Endothelial cell of umbilical vein (primary cell): Measurements from ENCODE around the gene MMP27. TPM values are rescaled to one million over a fixed set of nuclear protein-coding genes. Genes with fewer than 3 reads are reported as not detected.

ENCODE experiments used
- BruUV-seq: library from RNA; stranded (reverse); fragments of 400-500 nt; replicated peaks from 2 replicates; lab custom pipeline; 2021; lab: Mats Ljungman, UMichigan
- CTCF ChIA-PET: fragments of 300-600, 350-600 bp; sonication (Branson Sonifier 250); formaldehyde crosslinking; loops from one replicate; lab custom pipeline; 2021; ENCODE audit warnings: antibody characterized with exemption, inconsistent platforms; lab: Charles Lee
- POLR2A ChIA-PET: fragments of 300-600, 350-600 bp; sonication (Branson Sonifier 250); formaldehyde crosslinking; loops from one replicate; lab custom pipeline; 2021; ENCODE audit warnings: antibody characterized with exemption, inconsistent platforms; lab: Charles Lee
- DNase-seq: peaks from one replicate; pipeline ENCODE4 v3.0.0-alpha.2; 2011; ENCODE audit warnings: low read depth, low spot score
- FAIRE-seq: peaks from 2 replicates; lab custom pipeline; 2011; peaks lifted over from hg19 to GRCh38; lab: Jason Lieb, UNC
- H2AFZ ChIP-seq: 2 replicates; pipeline ENCODE4 v1.6.0; 2012; ENCODE audit warnings: low read depth, low read length, control low read depth, inconsistent platforms
- H3K27ac ChIP-seq: 2 replicates; pipeline ENCODE4 v1.5.1; 2011; ENCODE audit warnings: low read depth, mild to moderate bottlenecking, control low read depth, low read length, moderate library complexity; ENCODE audit not compliant: insufficient read depth
- H3K27me3 ChIP-seq, 2 experiments: 2 replicates each; pipeline versions ENCODE4 v1.6.0 to v1.6.1; 2011; ENCODE audit warnings: low read length in 2 of 2, mixed read lengths in 1 of 2; ENCODE audit not compliant: control insufficient read depth in 2 of 2, insufficient read depth in 2 of 2
- H3K36me3 ChIP-seq, 2 experiments: 2 replicates in 1 of 2; 3 replicates in 1 of 2; pipeline ENCODE4 v1.5.1; 2011; ENCODE audit warnings: low read length in 2 of 2, mild to moderate bottlenecking in 1 of 2, moderate library complexity in 1 of 2; ENCODE audit not compliant: control insufficient read depth in 2 of 2, insufficient read depth in 2 of 2; ENCODE audit errors: extremely low read depth in 1 of 2
- H3K4me1 ChIP-seq: 3 replicates; pipeline ENCODE4 v1.5.1; 2011; ENCODE audit warnings: mild to moderate bottlenecking, low read length; ENCODE audit not compliant: control insufficient read depth, insufficient read depth; ENCODE audit errors: extremely low read depth
- H3K4me2 ChIP-seq: 2 replicates; pipeline ENCODE4 v1.6.1; 2011; ENCODE audit warnings: low read length, control low read depth, mixed read lengths; ENCODE audit not compliant: insufficient read depth
- H3K4me3 ChIP-seq, 3 experiments: fragments of 200-600 bp in 1 of 3; sonication (generic), shearing (Covaris generic) in 1 of 3; replicated peaks in 1 of 3; 2 replicates each; pipeline ENCODE4 v1.5.1; 2011 to 2016; ENCODE audit warnings: control low read depth in 3 of 3, low read length in 3 of 3, mild to moderate bottlenecking in 2 of 3, inconsistent platforms in 1 of 3, low read depth in 1 of 3, moderate library complexity in 1 of 3; ENCODE audit not compliant: insufficient read depth in 1 of 3
- H3K79me2 ChIP-seq: 2 replicates; pipeline ENCODE4 v1.6.0; 2012; ENCODE audit warnings: low read length, inconsistent platforms; ENCODE audit not compliant: control insufficient read depth, insufficient read depth
- H3K9ac ChIP-seq: replicated peaks from 2 replicates; pipeline ENCODE3; 2011; ENCODE audit warnings: low read length, control low read depth; ENCODE audit not compliant: insufficient read depth; ENCODE audit errors: extremely low read depth
- H3K9me1 ChIP-seq: replicated peaks from 3 replicates; pipeline ENCODE4 v1.6.0; 2011; ENCODE audit warnings: mild to moderate bottlenecking, low read length; ENCODE audit not compliant: control insufficient read depth, insufficient read depth; ENCODE audit errors: extremely low read depth
- H3K9me3 ChIP-seq: replicated peaks from 2 replicates; pipeline ENCODE4 v1.5.1; 2012; ENCODE audit warnings: low read length, inconsistent platforms; ENCODE audit not compliant: control insufficient read depth, insufficient read depth
- H4K20me1 ChIP-seq: replicated peaks from 2 replicates; pipeline ENCODE3; 2011; ENCODE audit warnings: mild to moderate bottlenecking, low read length; ENCODE audit not compliant: control insufficient read depth, insufficient read depth; ENCODE audit errors: extremely low read depth
- EZH2 ChIP-seq: IDR thresholded peaks from 2 replicates; pipeline ENCODE4 v1.6.1; 2012; ENCODE audit warnings: borderline replicate concordance, low read depth, mild to moderate bottlenecking, moderate library complexity, low read length, inconsistent platforms; ENCODE audit not compliant: severe bottlenecking
- FOS ChIP-seq: IDR thresholded peaks from 2 replicates; pipeline ENCODE4 v1.6.1; 2011; ENCODE audit warnings: mild to moderate bottlenecking, low read length, moderate library complexity, borderline replicate concordance; ENCODE audit not compliant: insufficient read depth
- GATA2 ChIP-seq: IDR thresholded peaks from 2 replicates; pipeline ENCODE4 v1.7.0; 2011; ENCODE audit warnings: low read depth, mild to moderate bottlenecking, moderate library complexity, mixed read lengths, low read length; ENCODE audit not compliant: insufficient read length, insufficient read depth
- JUN ChIP-seq: IDR thresholded peaks from 2 replicates; pipeline ENCODE4 v1.6.1; 2011; ENCODE audit warnings: borderline replicate concordance, low read depth; ENCODE audit not compliant: insufficient read length, insufficient read depth
- MYC ChIP-seq: IDR thresholded peaks from one replicate; pipeline ENCODE4 v1.6.1; 2011; ENCODE audit warnings: mild to moderate bottlenecking, low read depth, low read length
- POLR2A ChIP-seq: IDR thresholded peaks from 2 replicates; pipeline ENCODE4 v1.6.1; 2012; ENCODE audit warnings: low read depth, mild to moderate bottlenecking, control low read depth, low read length
- POLR2AphosphoS5 ChIP-seq: IDR thresholded peaks from 2 replicates; pipeline ENCODE4 v1.6.1; 2012; ENCODE audit warnings: low read depth, mild to moderate bottlenecking, control low read depth, low read length, moderate library complexity; ENCODE audit not compliant: insufficient read depth
- dilution Hi-C: fragments of 300-500 bp; cut with MboI; formaldehyde crosslinking; loops from one replicate; pipeline ENCODE4 v1.15.0; 2019; ENCODE audit warnings: low sequenced_read_pairs; ENCODE audit not compliant: extremely low pct_ligation_motif_present
- intact Hi-C: fragments of 100-400 bp; cut with micrococcal nuclease; formaldehyde crosslinking; loops from one replicate; pipeline ENCODE4 v1.10.0; 2022
- polyA plus RNA-seq, 4 experiments: library from polyadenylated mRNA; depleted of rRNA in 3 of 4; stranded (reverse) in 3 of 4; unstranded in 1 of 4; fragments of >200 nt; gene quantifications; 2 replicates each; pipeline versions ENCODE4 v1.2.1 to v1.2.3, GENCODE V29; 2011 to 2012; ENCODE audit warnings: missing spikeins in 1 of 4
- total RNA-seq: library from RNA; stranded (reverse); gene quantifications from 2 replicates; pipeline ENCODE4 v1.2.3, GENCODE V29; 2021
- TF ChIP-seq, protein P1 (sequence below): IDR thresholded peaks from 2 replicates; pipeline ENCODE4 v1.6.1; 2011; ENCODE audit not compliant: insufficient read depth, insufficient read length
- TF ChIP-seq, protein P2 (sequence below), 2 donors: IDR thresholded peaks; 1 replicate in 1 of 2; 2 replicates in 1 of 2; pipeline ENCODE4 v1.5.1; 2011; ENCODE audit warnings: low read length in 2 of 2, mild to moderate bottlenecking in 2 of 2, moderate library complexity in 2 of 2, control low read depth in 1 of 2, inconsistent platforms in 1 of 2, low read depth in 1 of 2; ENCODE audit not compliant: insufficient read depth in 1 of 2; ENCODE audit errors: extremely low read depth in 1 of 2

Gene MMP27
- total and polyA plus RNA-seq, 2 donors (not counting 3 experiments of a cell fraction or from before 2014, with no cell fraction given) = not detected

DNA sequence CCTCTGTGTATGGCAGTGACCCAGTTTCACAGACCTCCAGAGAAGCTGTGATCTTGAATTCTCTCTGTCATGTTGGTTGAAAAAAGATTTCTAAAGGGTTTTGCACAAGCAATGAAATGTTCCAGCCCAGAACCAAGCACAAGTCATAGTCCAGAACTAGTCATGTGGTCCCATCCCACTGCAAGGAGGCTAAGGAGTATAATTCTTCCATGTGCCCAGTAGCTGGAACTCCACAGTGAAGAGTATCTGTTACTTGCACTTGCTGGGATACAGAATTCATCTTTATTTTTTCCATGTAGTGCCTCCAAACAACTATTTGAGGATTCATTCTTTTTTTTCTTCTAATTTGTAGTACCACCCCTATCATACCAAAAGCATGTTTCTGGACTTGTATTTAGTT, 29.1 kb upstream of the MMP27 start:
- intact Hi-C loops (no loop called here), dilution Hi-C loops (no loop called here)
- Histone ChIP-seq H3K79me2 (no peaks in the 10 kb centered on the region), H3K4me2 (no peak overlapping the region), H3K9me1 (no peaks in the 10 kb centered on the region), H4K20me1 (no peaks in the 10 kb centered on the region), H3K4me3 (no peak overlapping the region), H3K36me3 (no peaks in the 10 kb centered on the region), H3K9ac (no peak overlapping the region), H3K27me3 (peaks cover 0 to 3% of the 10 kb centered on the region in 2 experiments), H3K4me1 (peaks cover 13% of the 10 kb centered on the region), H3K27ac (no peak overlapping the region), H2AFZ (no peak overlapping the region), H3K9me3 (no peaks in the 10 kb centered on the region)
- ChIA-PET POLR2A (no interaction called here), CTCF (interaction anchor here (0.9 to 3.0 kb wide), 12 partner anchors 19 to 207 kb away, joined by 3 to 12 read pairs (median 4); partner anchors contain the start of gene MMP10)
- TF ChIP-seq POLR2AphosphoS5 (no peak), JUN (no peak), GATA2 (no peak), MYC (no peak), POLR2A (no peak), FOS (no peak), EZH2 (no peak)
- TF ChIP-seq, protein P1, sequence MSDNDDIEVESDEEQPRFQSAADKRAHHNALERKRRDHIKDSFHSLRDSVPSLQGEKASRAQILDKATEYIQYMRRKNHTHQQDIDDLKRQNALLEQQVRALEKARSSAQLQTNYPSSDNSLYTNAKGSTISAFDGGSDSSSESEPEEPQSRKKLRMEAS = no peak
- TF ChIP-seq, protein P2, sequence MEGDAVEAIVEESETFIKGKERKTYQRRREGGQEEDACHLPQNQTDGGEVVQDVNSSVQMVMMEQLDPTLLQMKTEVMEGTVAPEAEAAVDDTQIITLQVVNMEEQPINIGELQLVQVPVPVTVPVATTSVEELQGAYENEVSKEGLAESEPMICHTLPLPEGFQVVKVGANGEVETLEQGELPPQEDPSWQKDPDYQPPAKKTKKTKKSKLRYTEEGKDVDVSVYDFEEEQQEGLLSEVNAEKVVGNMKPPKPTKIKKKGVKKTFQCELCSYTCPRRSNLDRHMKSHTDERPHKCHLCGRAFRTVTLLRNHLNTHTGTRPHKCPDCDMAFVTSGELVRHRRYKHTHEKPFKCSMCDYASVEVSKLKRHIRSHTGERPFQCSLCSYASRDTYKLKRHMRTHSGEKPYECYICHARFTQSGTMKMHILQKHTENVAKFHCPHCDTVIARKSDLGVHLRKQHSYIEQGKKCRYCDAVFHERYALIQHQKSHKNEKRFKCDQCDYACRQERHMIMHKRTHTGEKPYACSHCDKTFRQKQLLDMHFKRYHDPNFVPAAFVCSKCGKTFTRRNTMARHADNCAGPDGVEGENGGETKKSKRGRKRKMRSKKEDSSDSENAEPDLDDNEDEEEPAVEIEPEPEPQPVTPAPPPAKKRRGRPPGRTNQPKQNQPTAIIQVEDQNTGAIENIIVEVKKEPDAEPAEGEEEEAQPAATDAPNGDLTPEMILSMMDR (IDR thresholded peaks at IDR 0.05; ENCODE audit: extremely low read depth in 1 of 2, insufficient read depth in 1 of 2, low read depth in 1 of 2, low read length in 2 of 2) = no peak
- BruUV-seq = no TSS peak
- FAIRE-seq (no peak), DNase-seq (no peak)
